SK-N-MC (cell line): ENCODE measurements around the gene LSP1.

ENCODE experiments used
- DNase-seq: peaks from one replicate; pipeline ENCODE4 v3.0.0-alpha.2; 2011; ENCODE audit warnings: low read depth, low spot score
- H3K27ac ChIP-seq: fragments of 200-600 bp; sonication (generic); 2 replicates; pipeline ENCODE4 v1.5.1; 2016; ENCODE audit warnings: mixed run types
- H3K36me3 ChIP-seq: fragments of 200-600 bp; sonication (generic); 2 replicates; pipeline ENCODE4 v1.6.1; 2017; ENCODE audit warnings: antibody characterized with exemption, low read length, mixed read lengths; ENCODE audit not compliant: insufficient read depth
- H3K4me3 ChIP-seq: fragments of 200-600 bp; sonication (generic); 2 replicates; pipeline ENCODE4 v1.5.1; 2016
- H3K9ac ChIP-seq: fragments of 200-600 bp; sonication (generic); 2 replicates; pipeline ENCODE4 v1.8.0; 2017; ENCODE audit warnings: mixed run types, mixed read lengths; ENCODE audit not compliant: insufficient read length
- H3K9me3 ChIP-seq: fragments of 200-600 bp; sonication (generic); 2 replicates; pipeline ENCODE4 v1.6.1; 2017; ENCODE audit warnings: low read depth, mild to moderate bottlenecking, antibody characterized with exemption, low read length, moderate library complexity, mixed read lengths
- EZH2 ChIP-seq: fragments of 200-600 bp; sonication (generic); IDR thresholded peaks from one replicate; pipeline ENCODE4 v1.6.1; 2017; ENCODE audit warnings: antibody characterized with exemption
- FOXP2 ChIP-seq: optimal IDR thresholded peaks from 2 replicates; pipeline ENCODE3; 2011; ENCODE audit warnings: mild to moderate bottlenecking, moderate library complexity; ENCODE audit not compliant: insufficient read depth; ENCODE audit errors: extremely low read length, control extremely low read depth
- POLR2AphosphoS5 ChIP-seq: IDR thresholded peaks from 2 replicates; pipeline ENCODE4 v1.6.1; 2012; ENCODE audit warnings: mild to moderate bottlenecking, low read depth, low read length, borderline replicate concordance

The LSP1 gene

GRCh38 chr11:1864231-1864630 lies 11.3 kb downstream of the LSP1 start:
- Histone ChIP-seq H3K27ac (no peak overlapping the region), H3K36me3 (no peaks in the 10 kb centered on the region), H3K9ac (no peak overlapping the region), H3K4me3 (no peak overlapping the region), H3K9me3 (no peaks in the 10 kb centered on the region)
- DNase-seq, result no peak
- TF ChIP-seq FOXP2, result no peak
- no peak for TF ChIP-seq EZH2
- no peak for TF ChIP-seq POLR2AphosphoS5

- Histone ChIP-seq H3K36me3 (no peaks in the 10 kb centered on the region), H3K27ac (no peak overlapping the region), H3K4me3 (no peak overlapping the region), H3K9me3 (no peaks in the 10 kb centered on the region), H3K9ac (no peak overlapping the region)
- no peak for DNase-seq
- no peak for TF ChIP-seq EZH2
- no peak for TF ChIP-seq FOXP2
- TF ChIP-seq POLR2AphosphoS5, result no peak
Measured at GRCh38 chr11:1864831-1865665, 12.2 kb downstream of the LSP1 start.

GRCh38 chr11:1866226-1866625 lies 13.3 kb downstream of the LSP1 start:
- Histone ChIP-seq H3K9ac (no peak overlapping the region), H3K9me3 (no peaks in the 10 kb centered on the region), H3K4me3 (no peak overlapping the region), H3K27ac (no peak overlapping the region), H3K36me3 (no peaks in the 10 kb centered on the region)
- DNase-seq, result no peak
- TF ChIP-seq EZH2 (no peak), POLR2AphosphoS5 (no peak), FOXP2 (no peak)

- TF ChIP-seq FOXP2, result no peak
- TF ChIP-seq EZH2, result no peak
- TF ChIP-seq POLR2AphosphoS5, result no peak
- H3K36me3 ChIP-seq, result no peaks in the 10 kb centered on the region
- no peaks in the 10 kb centered on the region for H3K9me3 ChIP-seq
- H3K4me3 ChIP-seq, result no peak overlapping the region
- H3K27ac ChIP-seq, result no peak overlapping the region
- no peak for DNase-seq
- no peak overlapping the region for H3K9ac ChIP-seq
Measured at GRCh38 chr11:1866776-1867175, 13.9 kb downstream of the LSP1 start.

- Histone ChIP-seq H3K9me3 (no peaks in the 10 kb centered on the region), H3K9ac (no peak overlapping the region), H3K27ac (no peak overlapping the region), H3K4me3 (no peak overlapping the region), H3K36me3 (no peaks in the 10 kb centered on the region)
- no peak for DNase-seq
- TF ChIP-seq EZH2, result no peak
- no peak for TF ChIP-seq FOXP2
- TF ChIP-seq POLR2AphosphoS5, result no peak
Measured at GRCh38 chr11:1867381-1867780, 14.5 kb downstream of the LSP1 start.

- no peak overlapping the region for H3K9ac ChIP-seq
Measured at GRCh38 chr11:1868056-1868635, 15.3 kb downstream of the LSP1 start.

GRCh38 chr11:1868636-1869291 lies 15.9 kb downstream of the LSP1 start:
- H3K9me3 ChIP-seq, result no peaks in the 10 kb centered on the region
- no peak for DNase-seq
- H3K9ac ChIP-seq, result no peak overlapping the region
- H3K27ac ChIP-seq, result no peak overlapping the region
- TF ChIP-seq POLR2AphosphoS5, result no peak
- no peak for TF ChIP-seq EZH2
- TF ChIP-seq FOXP2, result no peak
- no peak overlapping the region for H3K4me3 ChIP-seq
- no peaks in the 10 kb centered on the region for H3K36me3 ChIP-seq

More at GRCh38 chr11:1868056-1868635, 15.3 kb downstream of the LSP1 start:
- DNase-seq, result no peak
- TF ChIP-seq FOXP2 (no peak), EZH2 (no peak), POLR2AphosphoS5 (no peak)
- no peak overlapping the region for H3K4me3 ChIP-seq
- H3K36me3 ChIP-seq, result no peaks in the 10 kb centered on the region
- no peaks in the 10 kb centered on the region for H3K9me3 ChIP-seq
- H3K27ac ChIP-seq, result no peak overlapping the region
